ENCODE data around the gene NTN1. TPM values are rescaled to one million over a fixed set of nuclear protein-coding genes. Genes with fewer than 3 reads are reported as not detected.

NTN1 gene
- total RNA-seq, 1 experiment from 2014 or later, result 4.2 TPM

- POLR2A ChIA-PET, result no interaction called here
- Histone ChIP-seq H3K36me3 (ENCODE audit: control insufficient read depth in 1 of 2, insufficient read depth in 2 of 2, low read length in 2 of 2) (no peaks in the 10 kb centered on the region), H3K9me2 (ENCODE audit: insufficient read depth) (no peaks in the 10 kb centered on the region), H3K27ac (ENCODE audit: low read depth, low read length) (no peak overlapping the region), H3K4me3 (replicated peaks in 1 of 2; ENCODE audit: low read depth in 1 of 2, low read length in 2 of 2) (no peak overlapping the region), H3K4me2 (ENCODE audit: low read length) (no peak overlapping the region), H3K9me3 (ENCODE audit: control insufficient read depth in 1 of 2, insufficient read depth in 1 of 2, low read depth in 1 of 2, low read length in 2 of 2) (no peaks in the 10 kb centered on the region), H4K20me1 (ENCODE audit: insufficient read depth) (no peaks in the 10 kb centered on the region), H3K27me3 (ENCODE audit: insufficient read depth, low read length) (no peaks in the 10 kb centered on the region), H3K9ac (ENCODE audit: low read length) (no peak overlapping the region), H2AFZ (ENCODE audit: low read depth, low read length, poor library complexity, severe bottlenecking) (no peak overlapping the region), H3K4me1 (ENCODE audit: control insufficient read depth in 1 of 2, insufficient read depth in 2 of 2, low read length in 2 of 2) (peaks cover 0 to 9% of the 10 kb centered on the region in 2 experiments; a peak in 2 of 4 replicates), H3K79me2 (ENCODE audit: insufficient read depth, low read length) (no peaks in the 10 kb centered on the region)
- intact Hi-C loops (cut with micrococcal nuclease), result no loop called here
- ATAC-seq, result no peak
- CTCF ChIA-PET, result no interaction called here
- no peak for DNase-seq (ENCODE audit: low read depth, low spot score)
- no TSS peak for BruUV-seq (replicated peaks)
- no peak for TF ChIP-seq SRF (IDR thresholded peaks at IDR 0.05; ENCODE audit: low read depth)
- no peak for TF ChIP-seq ELF1 (IDR thresholded peaks at IDR 0.05; ENCODE audit: borderline replicate concordance, low read depth)
- TF ChIP-seq FOSL1 (IDR thresholded peaks at IDR 0.05; ENCODE audit: low read depth), result no peak
- TF ChIP-seq SP1 (IDR thresholded peaks at IDR 0.05; ENCODE audit: low read depth), result no peak
- no peak for TF ChIP-seq EZH2 (IDR thresholded peaks at IDR 0.05)
- TF ChIP-seq CEBPB (IDR thresholded peaks at IDR 0.05; ENCODE audit: low read depth), result no peak
- TF ChIP-seq REST (IDR thresholded peaks at IDR 0.05; ENCODE audit: low read depth), result no peak
- no peak for TF ChIP-seq ATF3 (IDR thresholded peaks at IDR 0.05)
- TF ChIP-seq YY1 (IDR thresholded peaks at IDR 0.05; ENCODE audit: extremely low read depth, insufficient replicate concordance, low read depth, low read length), result no peak
- TF ChIP-seq SIN3A (IDR thresholded peaks at IDR 0.05; ENCODE audit: low read depth), result no peak
- no peak for TF ChIP-seq POLR2A (IDR thresholded peaks at IDR 0.05; ENCODE audit: borderline replicate concordance, extremely low read depth, insufficient read depth, insufficient read length)
- RAD21 ChIA-PET (ENCODE audit: low non-redundant PET in 1 of 2, low total read pairs in 2 of 2, uncharacterized antibody in 2 of 2, unreplicated experiment in 2 of 2), result no interaction called here
Observed at GRCh38 chr17:9173386-9173983, 152.2 kb downstream of the NTN1 start.

Data from HCT116 (cell line).